ENCODE data around the gene LHPP.

The LHPP gene

DNA sequence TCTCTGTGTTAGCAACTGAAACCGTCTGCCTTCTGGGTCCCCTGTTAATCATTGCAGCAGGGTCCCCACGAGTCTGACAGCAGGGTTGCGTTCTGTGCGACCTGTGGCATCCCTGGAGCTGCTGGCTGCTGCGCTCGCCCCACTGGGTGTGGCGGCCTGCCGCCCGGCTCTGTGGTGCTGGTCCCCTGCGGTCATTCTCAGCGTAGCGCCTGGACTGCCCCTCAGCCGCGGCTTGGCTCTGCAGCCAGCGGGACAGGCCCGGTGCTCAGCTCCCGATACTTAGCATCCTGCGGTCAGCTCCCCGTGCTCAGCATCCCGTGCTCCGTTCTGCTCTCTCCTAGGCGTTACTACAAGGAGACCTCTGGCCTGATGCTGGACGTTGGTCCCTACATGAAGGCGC lies 35.0 kb downstream of the LHPP start:
- no peak overlapping the region for H2BK15ac ChIP-seq (ENCODE audit: low read length)
- H3K14ac ChIP-seq (ENCODE audit: low read length), result peak overlapping the region; percentile 72
- no peaks in the 10 kb centered on the region for H3K79me1 ChIP-seq (ENCODE audit: low read depth, low read length)
- no peak overlapping the region for H2BK5ac ChIP-seq (ENCODE audit: low read length)
- WGBS, 2 donors (ENCODE audit: extremely low coverage in 2 of 2, insufficient read length in 2 of 2, insufficient replicate concordance in 1 of 2), result no CpG with 5 or more reads among the region's 24 CpGs
- H3K9ac ChIP-seq (ENCODE audit: low read depth, low read length, poor library complexity), result no peak overlapping the region
- H3K4me1 ChIP-seq (ENCODE audit: control insufficient read depth in 2 of 2, insufficient read depth in 1 of 2, low read depth in 1 of 2, low read length in 2 of 2), result peaks cover 9 to 14% of the 10 kb centered on the region in 2 donors
- H3K27me3 ChIP-seq (ENCODE audit: control insufficient read depth in 3 of 3, insufficient read depth in 3 of 3, low read depth in 1 of 3, low read length in 3 of 3), result peaks cover 0 to 2% (median 0%) of the 10 kb centered on the region in 3 experiments
- no peak overlapping the region for H2AK5ac ChIP-seq (ENCODE audit: low read depth, low read length)
- no peak overlapping the region for H3K4me2 ChIP-seq (ENCODE audit: insufficient read depth, low read length, poor library complexity, severe bottlenecking)
- no peak overlapping the region for H3K4ac ChIP-seq (ENCODE audit: low read length)
- H3K36me3 ChIP-seq (replicated peaks in 1 of 2; ENCODE audit: control insufficient read depth in 2 of 2, insufficient read depth in 2 of 2, low read length in 2 of 2), result peaks cover 0 to 1% of the 10 kb centered on the region in 2 donors
- H3K18ac ChIP-seq (ENCODE audit: low read length), result peak overlapping the region; percentile 63
- peak overlapping the region; percentile 47 for H3K23ac ChIP-seq (ENCODE audit: low read depth, low read length, poor library complexity)
- no peak overlapping the region for H4K8ac ChIP-seq (ENCODE audit: low read depth, low read length)
- H3K4me3 ChIP-seq (ENCODE audit: low read length in 2 of 2), result peak overlapping the region in 1 of 2 donors; percentile 38
- peaks cover 0 to 2% of the 10 kb centered on the region in 2 donors for H3K9me3 ChIP-seq (replicated peaks in 1 of 2; ENCODE audit: control insufficient read depth in 2 of 2, insufficient read depth in 1 of 2, low read depth in 1 of 2, low read length in 2 of 2)
- H4K91ac ChIP-seq (ENCODE audit: low read depth, low read length, poor library complexity), result no peak overlapping the region
- no peak overlapping the region for H2BK120ac ChIP-seq (ENCODE audit: low read depth, low read length)
- no peak for DNase-seq (ENCODE audit: low spot score)
- H2AFZ ChIP-seq (ENCODE audit: low read length), result no peak overlapping the region
- no peak overlapping the region for H2BK12ac ChIP-seq (ENCODE audit: low read length)
- H3K27ac ChIP-seq (replicated peaks; ENCODE audit: low read length), result no peak overlapping the region

DNA sequence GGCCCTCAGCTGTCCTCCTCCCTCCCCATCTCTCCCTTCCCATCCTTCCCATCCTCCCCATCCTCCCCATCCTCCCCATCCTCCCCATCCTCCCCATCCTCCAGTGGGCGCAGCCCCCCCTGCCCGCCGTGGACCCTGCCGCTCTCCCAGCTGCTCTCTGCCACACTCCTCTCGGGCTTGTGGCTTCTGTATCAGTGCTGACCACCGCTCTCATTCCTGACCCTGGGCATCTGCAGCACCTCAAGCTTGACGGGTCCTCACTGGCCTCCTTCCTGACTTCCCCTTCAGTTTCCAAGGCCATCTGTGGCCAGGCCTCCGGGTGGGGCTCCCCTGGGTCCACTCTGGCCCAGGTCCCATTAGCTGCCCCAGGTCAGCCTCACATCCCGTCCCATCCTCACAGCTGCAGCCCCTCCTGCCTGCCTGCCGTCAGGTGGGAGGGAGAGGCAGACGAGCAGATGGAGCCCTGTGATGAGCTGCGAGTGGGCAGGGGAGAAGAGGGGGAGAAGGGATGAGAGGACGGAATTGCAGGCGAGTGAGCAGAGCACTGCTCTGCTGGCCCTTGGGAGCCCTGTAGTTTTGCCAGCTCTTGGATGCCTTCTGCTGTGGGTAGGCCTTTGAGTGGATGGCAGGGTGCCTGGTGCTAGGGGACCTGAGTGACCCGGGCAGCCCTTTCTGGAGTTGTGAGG lies 35.7 kb downstream of the LHPP start:
- Histone ChIP-seq H3K9ac (ENCODE audit: low read depth, low read length, poor library complexity) (peak overlapping the region; percentile 1), H3K14ac (ENCODE audit: low read length) (peak overlapping the region; percentile 86), H3K18ac (ENCODE audit: low read length) (peak overlapping the region; percentile 15), H2BK120ac (ENCODE audit: low read depth, low read length) (peak overlapping the region; percentile 1), H2BK5ac (ENCODE audit: low read length) (no peak overlapping the region), H4K8ac (ENCODE audit: low read depth, low read length) (no peak overlapping the region), H3K4me2 (ENCODE audit: insufficient read depth, low read length, poor library complexity, severe bottlenecking) (no peak overlapping the region), H3K4ac (ENCODE audit: low read length) (no peak overlapping the region), H4K91ac (ENCODE audit: low read depth, low read length, poor library complexity) (no peak overlapping the region), H2BK12ac (ENCODE audit: low read length) (no peak overlapping the region), H2AK5ac (ENCODE audit: low read depth, low read length) (peak overlapping the region; percentile 56), H3K27me3 (ENCODE audit: control insufficient read depth in 3 of 3, insufficient read depth in 3 of 3, low read depth in 1 of 3, low read length in 3 of 3) (peaks cover 0 to 2% (median 0%) of the 10 kb centered on the region in 3 experiments), H3K79me1 (ENCODE audit: low read depth, low read length) (no peaks in the 10 kb centered on the region), H2AFZ (ENCODE audit: low read length) (no peak overlapping the region), H3K36me3 (replicated peaks in 1 of 2; ENCODE audit: control insufficient read depth in 2 of 2, insufficient read depth in 2 of 2, low read length in 2 of 2) (peaks cover 0 to 1% of the 10 kb centered on the region in 2 donors), H2BK15ac (ENCODE audit: low read length) (no peak overlapping the region), H3K4me3 (ENCODE audit: low read length in 2 of 2) (no peak overlapping the region), H3K9me3 (replicated peaks in 1 of 2; ENCODE audit: control insufficient read depth in 2 of 2, insufficient read depth in 1 of 2, low read depth in 1 of 2, low read length in 2 of 2) (peaks cover 0 to 2% of the 10 kb centered on the region in 2 donors), H3K27ac (replicated peaks; ENCODE audit: low read length) (no peak overlapping the region), H3K23ac (ENCODE audit: low read depth, low read length, poor library complexity) (peak overlapping the region; percentile 62), H3K4me1 (ENCODE audit: control insufficient read depth in 2 of 2, insufficient read depth in 1 of 2, low read depth in 1 of 2, low read length in 2 of 2) (peaks cover 9 to 14% of the 10 kb centered on the region in 2 donors)
- no peak for DNase-seq (ENCODE audit: low spot score)
- WGBS, 2 donors (ENCODE audit: extremely low coverage in 2 of 2, insufficient read length in 2 of 2, insufficient replicate concordance in 1 of 2), result no CpG with 5 or more reads among the region's 15 CpGs

DNA sequence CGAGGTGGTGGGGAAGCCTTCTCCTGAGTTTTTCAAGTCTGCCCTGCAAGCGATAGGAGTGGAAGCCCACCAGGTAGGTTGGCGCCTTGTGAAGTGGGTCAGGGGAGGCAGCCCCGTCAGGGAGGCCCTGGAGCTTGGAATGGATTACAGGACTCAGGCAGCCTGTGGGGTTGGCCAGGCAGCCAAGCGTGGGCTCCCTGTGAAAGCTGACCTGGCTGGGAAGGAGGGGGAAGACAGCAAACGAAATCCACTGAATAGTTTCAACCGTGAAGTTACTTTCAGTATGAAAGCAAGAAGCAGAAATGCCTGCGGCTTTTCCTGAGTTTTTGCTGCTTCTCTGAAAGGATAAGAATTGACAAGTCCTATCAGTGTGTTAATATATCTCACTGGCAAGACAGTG lies 36.4 kb downstream of the LHPP start:
- no peak overlapping the region for H3K27ac ChIP-seq (replicated peaks; ENCODE audit: low read length)
- H3K27me3 ChIP-seq (ENCODE audit: control insufficient read depth in 3 of 3, insufficient read depth in 3 of 3, low read depth in 1 of 3, low read length in 3 of 3), result peaks cover 0 to 2% (median 0%) of the 10 kb centered on the region in 3 experiments
- no peak overlapping the region for H3K23ac ChIP-seq (ENCODE audit: low read depth, low read length, poor library complexity)
- H2BK5ac ChIP-seq (ENCODE audit: low read length), result no peak overlapping the region
- no peak overlapping the region for H3K4me2 ChIP-seq (ENCODE audit: insufficient read depth, low read length, poor library complexity, severe bottlenecking)
- no peak for DNase-seq (ENCODE audit: low spot score)
- H3K4me3 ChIP-seq (ENCODE audit: low read length in 2 of 2), result no peak overlapping the region
- no peak overlapping the region for H2BK15ac ChIP-seq (ENCODE audit: low read length)
- H3K4ac ChIP-seq (ENCODE audit: low read length), result no peak overlapping the region
- H3K4me1 ChIP-seq (ENCODE audit: control insufficient read depth in 2 of 2, insufficient read depth in 1 of 2, low read depth in 1 of 2, low read length in 2 of 2), result peaks cover 9 to 14% of the 10 kb centered on the region in 2 donors
- no peak overlapping the region for H2BK12ac ChIP-seq (ENCODE audit: low read length)
- no peak overlapping the region for H3K9ac ChIP-seq (ENCODE audit: low read depth, low read length, poor library complexity)
- H3K14ac ChIP-seq (ENCODE audit: low read length), result peak overlapping the region; percentile 86
- H3K36me3 ChIP-seq (replicated peaks in 1 of 2; ENCODE audit: control insufficient read depth in 2 of 2, insufficient read depth in 2 of 2, low read length in 2 of 2), result peaks cover 0 to 1% of the 10 kb centered on the region in 2 donors
- no peak overlapping the region for H2AK5ac ChIP-seq (ENCODE audit: low read depth, low read length)
- no peak overlapping the region for H4K91ac ChIP-seq (ENCODE audit: low read depth, low read length, poor library complexity)
- H2AFZ ChIP-seq (ENCODE audit: low read length), result no peak overlapping the region
- H4K8ac ChIP-seq (ENCODE audit: low read depth, low read length), result no peak overlapping the region
- H3K18ac ChIP-seq (ENCODE audit: low read length), result no peak overlapping the region
- no peaks in the 10 kb centered on the region for H3K79me1 ChIP-seq (ENCODE audit: low read depth, low read length)
- peaks cover 0 to 2% of the 10 kb centered on the region in 2 donors for H3K9me3 ChIP-seq (replicated peaks in 1 of 2; ENCODE audit: control insufficient read depth in 2 of 2, insufficient read depth in 1 of 2, low read depth in 1 of 2, low read length in 2 of 2)
- no peak overlapping the region for H2BK120ac ChIP-seq (ENCODE audit: low read depth, low read length)
- WGBS, 2 donors (ENCODE audit: extremely low coverage in 2 of 2, insufficient read length in 2 of 2, insufficient replicate concordance in 1 of 2), result no CpG with 5 or more reads among the region's 8 CpGs

DNA sequence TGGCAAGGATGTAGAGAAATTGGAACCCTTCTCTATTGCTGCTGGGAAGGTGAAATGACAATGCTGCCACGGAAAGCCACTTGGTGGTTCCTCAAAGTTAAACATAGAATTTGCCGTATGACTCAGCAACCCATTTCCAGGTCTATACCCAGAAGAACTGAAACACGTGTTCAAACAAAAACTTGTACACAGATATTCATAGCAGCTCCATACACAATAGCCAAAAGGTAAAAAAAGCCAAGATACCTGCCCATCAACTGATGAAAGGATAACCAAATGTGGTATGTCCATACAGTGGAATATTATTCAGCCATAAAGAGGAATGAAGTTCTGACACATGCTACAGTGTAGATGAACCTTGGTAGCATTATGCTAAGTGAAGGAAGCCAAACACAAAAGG lies 39.1 kb downstream of the LHPP start:
- no peak overlapping the region for H3K9ac ChIP-seq (ENCODE audit: low read depth, low read length, poor library complexity)
- H3K27ac ChIP-seq (replicated peaks; ENCODE audit: low read length), result no peak overlapping the region
- no peak overlapping the region for H2BK5ac ChIP-seq (ENCODE audit: low read length)
- no peak overlapping the region for H4K91ac ChIP-seq (ENCODE audit: low read depth, low read length, poor library complexity)
- no peak overlapping the region for H2AK5ac ChIP-seq (ENCODE audit: low read depth, low read length)
- H4K8ac ChIP-seq (ENCODE audit: low read depth, low read length), result no peak overlapping the region
- WGBS, 2 donors (ENCODE audit: extremely low coverage in 2 of 2, insufficient read length in 2 of 2, insufficient replicate concordance in 1 of 2), result no CpG with 5 or more reads among the region's 3 CpGs
- H3K27me3 ChIP-seq (ENCODE audit: control insufficient read depth in 3 of 3, insufficient read depth in 3 of 3, low read depth in 1 of 3, low read length in 3 of 3), result peaks cover 0 to 2% (median 0%) of the 10 kb centered on the region in 3 experiments
- no peak overlapping the region for H3K4me2 ChIP-seq (ENCODE audit: insufficient read depth, low read length, poor library complexity, severe bottlenecking)
- H2BK15ac ChIP-seq (ENCODE audit: low read length), result no peak overlapping the region
- H3K79me1 ChIP-seq (ENCODE audit: low read depth, low read length), result no peaks in the 10 kb centered on the region
- no peak for DNase-seq (ENCODE audit: low spot score)
- no peak overlapping the region for H2AFZ ChIP-seq (ENCODE audit: low read length)
- H3K4me3 ChIP-seq (ENCODE audit: low read length in 2 of 2), result no peak overlapping the region
- no peak overlapping the region for H3K14ac ChIP-seq (ENCODE audit: low read length)
- H3K9me3 ChIP-seq (replicated peaks in 1 of 2; ENCODE audit: control insufficient read depth in 2 of 2, insufficient read depth in 1 of 2, low read depth in 1 of 2, low read length in 2 of 2), result peaks cover 0 to 2% of the 10 kb centered on the region in 2 donors
- H3K4me1 ChIP-seq (ENCODE audit: control insufficient read depth in 2 of 2, insufficient read depth in 1 of 2, low read depth in 1 of 2, low read length in 2 of 2), result peaks cover 0 to 8% of the 10 kb centered on the region in 2 donors
- H2BK120ac ChIP-seq (ENCODE audit: low read depth, low read length), result no peak overlapping the region
- H3K23ac ChIP-seq (ENCODE audit: low read depth, low read length, poor library complexity), result no peak overlapping the region
- H3K36me3 ChIP-seq (replicated peaks in 1 of 2; ENCODE audit: control insufficient read depth in 2 of 2, insufficient read depth in 2 of 2, low read length in 2 of 2), result peaks cover 0 to 1% of the 10 kb centered on the region in 2 donors
- no peak overlapping the region for H2BK12ac ChIP-seq (ENCODE audit: low read length)
- no peak overlapping the region for H3K18ac ChIP-seq (ENCODE audit: low read length)
- no peak overlapping the region for H3K4ac ChIP-seq (ENCODE audit: low read length)

Measured in neuronal stem cell (in vitro differentiated cells).